Middle frontal gyrus (tissue), 1 donor: ENCODE data around the gene DNAAF3.

ENCODE experiments used
- DNase-seq: peaks from one replicate; pipeline ENCODE4 v3.0.0-alpha.2; 2015; ENCODE audit warnings: low spot score; ENCODE audit errors: extremely low spot score

Gene DNAAF3

DNA sequence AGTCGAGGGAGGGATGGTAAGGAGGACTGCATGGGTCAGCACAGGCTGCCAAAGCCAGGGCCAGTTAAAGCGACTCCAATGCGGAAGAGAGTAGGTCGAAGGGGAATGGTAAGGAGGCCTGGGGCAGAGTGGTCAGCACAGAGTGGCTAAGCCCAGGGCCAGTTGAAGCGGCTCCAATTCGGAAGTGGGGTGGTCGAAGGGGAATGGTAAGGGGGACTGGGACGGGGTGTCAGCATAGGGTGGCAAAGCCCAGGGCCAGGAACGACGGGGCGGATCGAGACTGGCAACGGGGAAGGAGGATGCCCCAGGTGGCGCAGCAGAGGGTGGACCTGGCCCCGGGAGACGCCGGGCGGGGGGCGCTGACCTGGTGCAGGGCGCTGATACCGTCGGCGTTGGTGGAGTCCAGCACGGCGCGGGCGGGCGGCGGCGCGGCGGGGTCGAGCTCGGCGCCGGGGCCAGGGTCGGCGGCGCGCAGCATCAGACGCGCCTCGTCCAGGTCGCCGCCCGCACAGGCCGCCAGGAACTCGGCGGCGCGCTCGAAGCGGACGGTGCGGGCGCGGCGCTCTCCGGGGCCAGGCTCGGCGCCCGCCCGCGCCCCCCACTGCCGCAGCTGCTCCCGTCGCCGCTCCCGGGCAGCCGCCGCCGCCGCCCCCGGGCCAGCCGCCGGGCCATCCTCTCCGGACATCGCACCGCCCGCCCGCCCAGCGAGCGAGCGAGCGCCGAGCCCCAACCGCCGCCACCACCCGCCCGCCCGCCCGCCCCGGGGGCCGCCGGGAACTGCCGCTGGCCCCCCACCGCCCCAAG lies 49.4 kb downstream of the DNAAF3 start, which contains the start of gene PPP1R12C:
PPP1R12C (minus strand) TSS at position 779 of the 804 bp plus-strand sequence; CDS start at position 685, 94 bp downstream.
- no peak for DNase-seq

GRCh38 chr19:55116232-55116858 lies 50.1 kb downstream of the DNAAF3 start:
- DNase-seq, result peak; percentile 62

- DNase-seq, result no peak
These were observed 50.9 kb downstream of the DNAAF3 start for GRCh38 chr19:55115446-55116065.

GRCh38 chr19:55114566-55115145 lies 51.8 kb downstream of the DNAAF3 start:
- no peak for DNase-seq

GRCh38 chr19:55113570-55114039 lies 52.8 kb downstream of the DNAAF3 start:
- no peak for DNase-seq

- no peak for DNase-seq
These were observed 53.4 kb downstream of the DNAAF3 start for GRCh38 chr19:55112777-55113569.

DNA sequence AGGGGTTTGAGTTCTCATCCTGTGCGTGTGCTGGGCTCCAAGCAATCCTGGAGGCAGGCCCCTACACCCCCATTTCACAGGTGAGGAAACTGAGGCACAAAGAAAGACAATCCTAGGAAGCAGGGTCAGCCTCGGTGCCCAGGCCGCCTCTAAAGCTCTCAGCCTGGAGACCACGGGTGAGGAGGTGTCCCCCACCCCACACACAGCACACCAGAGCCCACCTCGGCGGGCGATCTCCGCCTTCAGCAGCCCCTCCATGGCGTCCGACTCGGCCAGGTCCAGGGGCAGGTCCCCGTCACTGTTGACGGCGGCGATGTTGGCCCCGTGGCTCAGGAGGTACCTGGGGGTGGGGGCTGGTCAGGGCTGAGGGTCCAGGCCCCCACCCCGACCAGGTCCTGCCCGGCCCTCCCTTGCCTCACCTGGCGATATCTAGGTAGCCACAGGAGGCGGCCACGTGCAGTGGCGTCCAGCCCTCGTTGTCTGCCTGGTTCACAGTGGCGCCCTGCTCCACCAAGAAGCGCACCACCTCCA lies 54.1 kb downstream of the DNAAF3 start:
- DNase-seq, result no peak

DNA sequence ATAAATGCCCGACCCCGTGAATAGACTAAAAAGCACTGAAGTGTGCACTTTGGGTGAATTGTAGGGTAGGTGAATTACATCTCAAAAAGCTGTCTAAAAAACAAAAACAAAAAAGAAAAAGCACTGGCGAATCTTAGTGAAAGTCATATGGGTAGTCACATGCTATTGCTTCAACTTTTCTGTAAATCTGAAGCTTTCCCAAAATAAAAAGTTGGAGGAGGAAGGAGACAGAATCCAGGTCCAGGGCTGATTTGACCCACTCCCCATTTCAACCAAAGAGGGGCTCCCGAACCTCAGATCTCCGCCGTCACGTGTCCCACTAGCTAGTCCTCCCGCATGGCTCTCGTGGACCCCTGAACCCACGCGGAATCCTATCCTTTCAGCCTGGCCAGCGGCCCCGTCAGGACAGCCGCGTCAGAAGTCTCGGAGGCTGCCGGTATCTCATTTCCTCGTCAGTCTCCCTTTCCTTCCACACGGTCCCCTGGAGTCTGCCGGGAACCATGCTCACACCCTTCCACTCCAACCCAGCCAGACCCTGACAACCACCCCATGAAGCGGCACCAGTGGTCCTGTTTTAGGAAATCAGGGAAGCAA lies 55.1 kb downstream of the DNAAF3 start:
- DNase-seq, result no peak

GRCh38 chr19:55109527-55110291 lies 56.7 kb downstream of the DNAAF3 start:
- no peak for DNase-seq
